Fibroblast of pulmonary artery (primary cell): ENCODE measurements around the gene PHLPP1.

ENCODE experiments used
- DNase-seq: peaks from one replicate; pipeline ENCODE4 v3.0.0-alpha.2; 2010; ENCODE audit warnings: low read depth
- H3K4me3 ChIP-seq: replicated peaks from 2 replicates; pipeline ENCODE4 v1.5.1; 2011; ENCODE audit warnings: low read depth, mild to moderate bottlenecking, control low read depth, low read length, moderate library complexity
- TF ChIP-seq, protein P1 (sequence below): IDR thresholded peaks from 2 replicates; pipeline ENCODE4 v1.5.1; 2011; ENCODE audit warnings: mild to moderate bottlenecking, control low read depth, low read length, inconsistent platforms; ENCODE audit errors: missing control alignments

Gene PHLPP1

DNA sequence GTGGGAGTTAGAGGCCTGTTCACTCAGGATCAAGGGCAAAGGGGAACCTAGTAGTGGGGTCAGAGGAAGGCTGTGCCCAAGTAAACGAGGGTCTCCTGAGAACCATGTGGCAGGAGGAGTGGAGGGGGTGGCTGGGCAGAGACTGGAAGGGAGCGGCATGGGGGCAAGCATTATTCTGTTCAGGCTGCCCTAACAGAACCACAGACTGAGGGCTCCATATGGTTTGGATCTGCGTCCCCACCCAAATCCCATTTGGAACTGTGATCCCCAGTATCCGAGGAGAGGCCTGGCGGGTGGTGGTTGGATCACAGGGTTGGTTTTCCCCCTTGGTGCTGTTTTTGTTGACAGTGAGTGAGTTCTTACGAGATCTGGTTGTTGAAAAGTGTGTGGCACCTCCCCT, 287.0 kb downstream of the PHLPP1 start:
- H3K4me3 ChIP-seq, result no peak overlapping the region
- DNase-seq, result no peak
- TF ChIP-seq, protein P1, sequence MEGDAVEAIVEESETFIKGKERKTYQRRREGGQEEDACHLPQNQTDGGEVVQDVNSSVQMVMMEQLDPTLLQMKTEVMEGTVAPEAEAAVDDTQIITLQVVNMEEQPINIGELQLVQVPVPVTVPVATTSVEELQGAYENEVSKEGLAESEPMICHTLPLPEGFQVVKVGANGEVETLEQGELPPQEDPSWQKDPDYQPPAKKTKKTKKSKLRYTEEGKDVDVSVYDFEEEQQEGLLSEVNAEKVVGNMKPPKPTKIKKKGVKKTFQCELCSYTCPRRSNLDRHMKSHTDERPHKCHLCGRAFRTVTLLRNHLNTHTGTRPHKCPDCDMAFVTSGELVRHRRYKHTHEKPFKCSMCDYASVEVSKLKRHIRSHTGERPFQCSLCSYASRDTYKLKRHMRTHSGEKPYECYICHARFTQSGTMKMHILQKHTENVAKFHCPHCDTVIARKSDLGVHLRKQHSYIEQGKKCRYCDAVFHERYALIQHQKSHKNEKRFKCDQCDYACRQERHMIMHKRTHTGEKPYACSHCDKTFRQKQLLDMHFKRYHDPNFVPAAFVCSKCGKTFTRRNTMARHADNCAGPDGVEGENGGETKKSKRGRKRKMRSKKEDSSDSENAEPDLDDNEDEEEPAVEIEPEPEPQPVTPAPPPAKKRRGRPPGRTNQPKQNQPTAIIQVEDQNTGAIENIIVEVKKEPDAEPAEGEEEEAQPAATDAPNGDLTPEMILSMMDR, result no peak

DNA sequence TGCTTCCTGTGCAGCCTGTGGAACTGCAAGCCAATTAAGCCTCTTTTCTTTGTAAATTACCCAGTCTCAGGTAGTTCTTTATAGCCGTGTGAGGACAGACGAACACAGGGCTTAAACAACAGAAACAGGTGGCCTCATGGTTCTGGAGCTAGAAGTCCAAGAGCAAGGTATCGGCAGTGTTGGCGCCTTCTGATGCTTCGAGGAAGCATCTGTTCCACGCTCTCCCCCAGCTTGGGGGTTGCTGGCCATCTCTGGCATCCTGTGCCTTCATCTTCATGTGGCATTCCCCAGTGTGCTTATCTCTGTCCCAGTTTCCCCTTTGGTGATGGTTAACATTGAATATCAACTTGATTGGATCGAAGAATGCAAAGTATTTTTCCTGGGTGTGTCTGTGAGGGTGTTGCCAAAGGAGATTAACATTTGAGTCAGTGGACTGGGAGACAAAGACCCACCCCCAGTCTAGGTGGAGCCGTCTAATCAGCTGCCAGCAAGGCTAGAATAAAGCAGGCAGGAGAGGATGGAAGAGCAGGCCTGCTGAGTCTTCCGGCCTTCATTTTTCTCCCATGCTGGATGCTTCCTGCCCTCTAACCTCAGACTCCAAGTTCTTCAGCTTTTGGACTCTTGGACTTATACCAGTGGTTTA, 287.6 kb downstream of the PHLPP1 start:
- no peak for DNase-seq
- TF ChIP-seq, protein P1, result no peak
- H3K4me3 ChIP-seq, result no peak overlapping the region

DNA sequence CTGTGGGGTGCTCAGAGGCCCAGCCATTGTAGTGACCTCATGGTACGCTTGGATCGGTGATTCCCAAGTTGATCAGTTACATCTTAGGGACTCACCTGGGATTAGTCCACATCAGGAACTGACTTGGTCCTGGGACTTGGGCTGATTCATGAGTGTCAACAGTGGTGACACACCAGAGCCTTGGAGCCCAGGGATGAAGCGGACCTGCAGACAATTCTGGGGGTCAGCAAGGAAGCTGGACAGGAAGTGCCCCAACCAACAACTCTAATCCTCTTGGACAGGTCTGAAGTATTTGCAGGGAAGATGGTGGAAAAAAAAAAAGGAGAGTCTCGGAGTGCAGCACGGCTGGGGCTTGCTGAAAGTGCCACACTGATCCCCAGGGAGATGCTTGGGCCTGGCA, 288.6 kb downstream of the PHLPP1 start:
- H3K4me3 ChIP-seq, result no peak overlapping the region
- TF ChIP-seq, protein P1, result no peak
- DNase-seq, result no peak

DNA sequence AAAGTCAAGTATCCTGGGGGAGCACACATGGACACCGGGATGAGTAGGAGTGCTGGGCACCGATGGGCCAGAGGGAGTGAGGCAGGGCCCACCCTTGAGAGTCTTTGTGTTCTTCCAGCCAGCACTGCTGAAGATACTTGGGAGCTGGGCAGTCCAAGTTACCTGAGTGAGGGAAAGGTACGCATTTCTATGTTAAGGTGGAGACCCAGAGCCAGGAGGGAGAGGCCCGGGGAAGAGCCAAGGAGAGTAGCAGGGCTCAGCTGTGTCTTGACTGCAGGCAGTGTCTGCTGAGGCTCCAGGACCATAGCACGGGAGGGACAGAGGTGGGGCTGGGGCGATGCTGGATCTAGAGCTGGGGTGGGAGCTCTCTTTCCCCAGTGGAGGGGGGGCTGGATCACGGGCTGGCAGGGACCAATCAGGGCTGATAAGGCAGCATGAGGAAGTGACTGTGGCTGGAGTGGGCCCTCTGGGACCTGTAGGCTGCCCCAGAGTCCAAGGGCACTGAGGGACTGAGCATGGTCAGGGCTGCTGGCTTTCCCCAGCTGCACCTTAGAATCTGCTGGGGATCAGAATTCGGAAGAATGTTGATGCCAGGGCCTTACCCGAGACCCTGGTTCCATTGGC, 289.2 kb downstream of the PHLPP1 start:
- no peak overlapping the region for H3K4me3 ChIP-seq
- TF ChIP-seq, protein P1, result no peak
- no peak for DNase-seq

DNA sequence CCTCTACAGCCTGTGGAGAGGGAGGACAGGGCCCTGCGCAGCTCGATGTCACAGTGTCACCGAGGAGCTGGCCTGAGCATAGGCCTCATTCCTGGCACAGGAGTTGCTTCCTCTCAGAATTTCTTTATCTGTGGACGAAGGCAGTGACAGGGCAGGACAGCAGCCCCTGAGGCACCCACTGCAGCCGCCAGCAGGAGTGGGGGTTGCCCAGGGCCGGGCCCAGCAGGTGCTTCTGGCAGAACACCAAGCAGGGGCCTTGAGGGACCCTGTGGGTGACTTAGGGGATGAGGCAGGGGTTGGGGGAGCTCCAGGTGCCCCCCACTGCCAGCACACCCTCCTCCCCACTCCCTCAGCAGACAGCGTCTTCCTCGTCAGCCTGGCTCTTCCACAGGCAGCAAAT, 290.0 kb downstream of the PHLPP1 start:
- TF ChIP-seq, protein P1, result no peak
- H3K4me3 ChIP-seq, result no peak overlapping the region
- no peak for DNase-seq

DNA sequence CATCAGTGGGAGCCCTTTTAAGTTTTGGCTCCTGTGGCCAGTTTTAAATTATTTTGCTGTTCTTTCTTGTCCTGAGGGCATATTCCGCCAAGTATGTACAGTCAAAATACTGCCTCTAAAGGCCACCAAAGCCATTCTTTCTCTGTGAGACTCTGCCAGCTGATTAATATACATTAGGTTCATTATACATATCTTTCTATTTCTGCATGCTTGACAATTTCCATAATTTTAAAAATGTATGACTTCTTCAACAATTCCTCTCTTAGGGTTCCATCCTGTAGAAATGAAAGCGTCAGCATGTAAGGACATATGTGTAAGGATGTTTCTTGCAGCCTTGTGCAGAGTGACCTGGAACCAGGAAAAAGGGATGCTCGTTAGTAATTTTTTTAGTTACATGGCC, 291.9 kb downstream of the PHLPP1 start:
- no peak overlapping the region for H3K4me3 ChIP-seq
- TF ChIP-seq, protein P1, result no peak
- no peak for DNase-seq

DNA sequence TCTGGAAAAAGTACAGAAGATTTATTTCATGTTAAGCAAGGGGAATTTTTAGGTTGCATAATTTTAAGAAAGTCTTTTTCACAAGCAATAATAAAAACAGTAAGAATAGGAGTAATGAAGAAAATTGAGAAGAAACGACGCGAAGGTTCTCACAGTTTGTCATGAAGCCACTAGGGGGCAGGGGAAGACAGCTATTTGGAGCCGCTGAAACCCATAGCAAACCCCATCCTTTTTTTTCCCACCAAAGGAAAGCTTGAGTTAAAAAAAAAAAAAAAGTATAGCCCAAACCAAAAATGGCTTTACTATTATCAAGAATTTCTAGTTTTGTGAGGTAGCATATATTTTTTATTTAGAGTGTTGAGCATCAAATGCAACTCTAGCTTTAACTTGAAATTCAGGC, 300.9 kb downstream of the PHLPP1 start:
- TF ChIP-seq, protein P1, result peak; percentile 85
- peak; percentile 75 for DNase-seq
- no peak overlapping the region for H3K4me3 ChIP-seq
